Heart left ventricle (tissue), 16 donors: ENCODE measurements around the gene PILRA. TPM values are rescaled to one million over a fixed set of nuclear protein-coding genes. Genes with fewer than 3 reads are reported as not detected.
A peak's percentile ranks its signal among the peaks of the same experiment; 100 is the strongest.
"Not testable (repeated sequence)": the region's sequence is repeated elsewhere in the genome, so short reads cannot be mapped to it uniquely, and the experiment has no call there.

Experiments used
- ATAC-seq, 4 donors: fragments of 200-7000 bp; cut with Tn5 transposase; one replicate each; pipeline ENCODE4 v1.9.1; 2020 to 2022; ENCODE audit warnings: moderate library complexity in 4 of 4, mild to moderate bottlenecking in 3 of 4, moderate number of reproducible peaks in 1 of 4
- DNase-seq, 5 donors: peaks; one replicate each; pipeline ENCODE4 v3.0.0-alpha.2; 2020
- H3K27ac ChIP-seq, 12 donors: fragments of 200-600 bp; sonication (generic) in 4 of 12; one replicate each; pipeline versions ENCODE4 v1.5.0 to v1.8.0; 2016 to 2022; ENCODE audit warnings: mild to moderate bottlenecking in 2 of 12
- H3K27me3 ChIP-seq, 9 donors: fragments of 200-600 bp; sonication (generic) in 2 of 9; one replicate each; pipeline versions ENCODE4 v1.5.1 to v1.8.0; 2016 to 2022; ENCODE audit warnings: mild to moderate bottlenecking in 3 of 9
- H3K36me3 ChIP-seq, 9 donors: fragments of 200-600 bp; sonication (generic) in 2 of 9; one replicate each; pipeline versions ENCODE4 v1.5.0 to v1.8.0; 2018 to 2022; ENCODE audit warnings: mild to moderate bottlenecking in 2 of 9
- H3K4me1 ChIP-seq, 12 donors: fragments of 200-600 bp; sonication (generic) in 4 of 12; one replicate each; pipeline versions ENCODE4 v1.5.0 to v1.8.0; 2016 to 2022; ENCODE audit warnings: mild to moderate bottlenecking in 3 of 12
- H3K4me3 ChIP-seq, 12 donors: fragments of 200-600 bp; sonication (generic) in 4 of 12; one replicate each; pipeline versions ENCODE4 v1.5.0 to v1.8.0; 2017 to 2022; ENCODE audit warnings: mild to moderate bottlenecking in 9 of 12, moderate library complexity in 4 of 12
- H3K9me3 ChIP-seq, 12 donors: fragments of 200-600 bp; sonication (generic) in 4 of 12; one replicate each; pipeline versions ENCODE4 v1.5.0 to v1.8.0; 2016 to 2022; ENCODE audit warnings: mild to moderate bottlenecking in 1 of 12
- CTCF ChIP-seq, 12 donors: fragments of 200-600 bp; sonication (generic) in 4 of 12; IDR thresholded peaks; one replicate each; pipeline versions ENCODE4 v1.5.0 to v1.8.0; 2018 to 2022; ENCODE audit warnings: antibody characterized with exemption in 12 of 12, mild to moderate bottlenecking in 5 of 12
- POLR2A ChIP-seq, 2 donors: fragments of 450-650 bp; IDR thresholded peaks; one replicate each; pipeline ENCODE4 v1.6.1; 2017; ENCODE audit warnings: antibody characterized with exemption in 2 of 2, mild to moderate bottlenecking in 2 of 2, moderate library complexity in 2 of 2
- WGBS, 4 donors: extraction: QIAGEN DNeasy Blood & Tissue Kit in 2 of 4; methylation state at CpG; one replicate each; pipeline versions ENCODE4 v1.1.5 to v1.1.7; 2013 to 2018; 5-methylcytosine and 5-hydroxymethylcytosine counted together
- intact Hi-C, 10 donors: fragments of 100-400 bp; cut with DNase I; formaldehyde crosslinking; loops; one replicate each; pipeline versions ENCODE4 v1.11.1 to v1.14.2; 2022
- polyA plus RNA-seq, 2 donors: library from polyadenylated mRNA; stranded (reverse); fragments of 200-250 nt; gene quantifications; one replicate each; pipeline ENCODE4 v1.2.3, GENCODE V29; 2013
- total RNA-seq, 9 donors: library from RNA; depleted of rRNA in 2 of 9; stranded (reverse); fragments of >200 nt in 2 of 9; fragmentation: NEBNext Ultra II Directional in 3 of 9; extraction: Animal tissue kit (Norgen Biotek cat#: 25700) in 3 of 9; gene quantifications; one replicate each; pipeline versions ENCODE4 v1.1.0 to v1.2.4, GENCODE V29; 2016 to 2023
- donor health status: ischemic (EF 13 %, LVEDD 7.1; RV severe dilation, severe dysfunction).
- donor health status: healthy with polysubstance abuse.
- donor health status: DM: no; HTN: yes; CAD: no.
- donor health status: DM: no; HTN: no; CAD: no.
- donor health status: ischemic (EF 25% LVEDD 6.9; RV normal size, moderate dysfunction).
- donor health status: ischemic (EF 25% LVEDD 5.7; RV mildly dilated, moderate dysfunction).
- donor health status: healthy.
- donor health status: DM: yes; HTN: yes; CAD: no.
- donor health status: ischemic (EF 35%, LVEDD 5.7; RV mildly dilated, moderate dysfunction).
- donor health status: nonischemic (EF 11% LVEDD 7.7; RV severe dilation, severe dysfunction).
- donor health status: DM: yes; HTN: yes; CAD: no.
- donor health status: PGD.
- donor health status: ischemic (EF 29% LVEDD 5.4; RV normal size, mild dysfunction).
- donor health status: nonischemic (EF 23%, LVEDD 6.1; RV moderate dilation, normal function).

The PILRA gene
- total and polyA plus RNA-seq, 11 donors: 0.69 to 30.5 (median 3.4) TPM

- Histone ChIP-seq H3K9me3 (no peaks in the 10 kb centered on the region), H3K27me3 (no peaks in the 10 kb centered on the region), H3K4me3 (no peak overlapping the region), H3K27ac (peak overlapping the region in 6 of 12 donors; percentile 7 to 51 (median 32)), H3K36me3 (peaks cover 0 to 79% (median 43%) of the 10 kb centered on the region in 9 donors), H3K4me1 (peaks cover 0 to 23% (median 13%) of the 10 kb centered on the region in 12 donors)
- DNase-seq (peak in 1 of 5 donors; percentile 41), ATAC-seq (peak in 3 of 4 donors; percentile 45 to 68 (median 57))
- intact Hi-C loops: loop anchor here in 2 of 10 donors (10.0 kb wide), 3 partner anchors 128 to 208 kb away; partner anchors contain the start of genes LAMTOR4 (in 1 of the 2) and PVRIG (in 1 of the 2)
- 40 to 56% (median 48%) methylated on average over 4 to 6 of the region's 6 CpGs for WGBS, 4 donors
- TF ChIP-seq POLR2A (IDR thresholded peaks at IDR 0.05): no peak
- no peak for TF ChIP-seq CTCF (IDR thresholded peaks at IDR 0.05)
Observed at GRCh38 chr7:100342765-100343164, 30.5 kb upstream of the PILRA start.

GRCh38 chr7:100344124-100344559 lies 29.1 kb upstream of the PILRA start:
- TF ChIP-seq CTCF (IDR thresholded peaks at IDR 0.05): peak in 3 of 12 donors; percentile 14 to 31 (median 29)
- H3K27me3 ChIP-seq, H3K4me3 ChIP-seq, ATAC-seq, DNase-seq, H3K9me3 ChIP-seq: not testable (repeated sequence)
- WGBS, 4 donors: 85 to 93% (median 89%) methylated on average over 3 of the region's 4 CpGs
- intact Hi-C loops: loop anchor here in 3 of 10 donors (2.0 to 10.0 kb wide), 4 partner anchors 129 to 211 kb away; partner anchors contain the start of genes LAMTOR4 (in 1 of the 3) and PVRIG (in 1 of the 3)
- H3K36me3 ChIP-seq: peaks cover 0 to 79% (median 49%) of the 10 kb centered on the region in 9 donors
- peak overlapping the region in 4 of 12 donors; percentile 47 to 76 (median 69) for H3K27ac ChIP-seq
- H3K4me1 ChIP-seq: peaks cover 0 to 23% (median 13%) of the 10 kb centered on the region in 12 donors

- peak in 1 of 5 donors; percentile 48 for DNase-seq
- intact Hi-C loops: loop anchor here in 3 of 10 donors (2.0 to 10.0 kb wide), 4 partner anchors 130 to 212 kb away; partner anchors contain the start of genes LAMTOR4 (in 1 of the 3) and PVRIG (in 1 of the 3)
- Histone ChIP-seq H3K27ac (peak overlapping the region in 10 of 12 donors; percentile 31 to 76 (median 54)), H3K4me1 (peaks cover 0 to 23% (median 13%) of the 10 kb centered on the region in 12 donors), H3K36me3 (peaks cover 0 to 79% (median 52%) of the 10 kb centered on the region in 9 donors)
- not testable (repeated sequence) for H3K4me3 ChIP-seq, H3K27me3 ChIP-seq, H3K9me3 ChIP-seq
- TF ChIP-seq CTCF (IDR thresholded peaks at IDR 0.05): peak; percentile 1 to 52 (median 34)
- 51 to 64% (median 57%) methylated on average over 9 to 10 of the region's 13 CpGs for WGBS, 4 donors
- ATAC-seq: peak; percentile 45 to 87 (median 84)
Observed at GRCh38 chr7:100344560-100345287, 28.6 kb upstream of the PILRA start.

DNA sequence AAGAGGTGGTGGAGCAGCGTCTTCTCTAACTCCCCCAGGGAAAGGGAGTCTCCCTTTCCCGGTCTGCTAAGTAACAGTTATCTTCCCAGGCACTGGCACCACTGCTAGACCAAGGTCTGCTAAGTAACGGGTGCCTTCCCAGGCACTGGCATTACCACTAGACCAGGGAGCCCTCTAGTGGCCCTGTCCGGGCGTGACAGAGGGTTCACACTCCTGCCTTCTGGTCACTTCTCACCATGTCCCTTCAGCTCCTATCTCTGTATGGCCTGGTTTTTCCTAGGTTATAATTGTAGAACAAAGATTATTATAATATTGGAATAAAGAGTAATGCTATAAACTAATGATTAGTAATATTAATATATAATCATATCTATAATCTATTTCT lies 28.0 kb upstream of the PILRA start:
- peak overlapping the region in 7 of 12 donors; percentile 31 to 76 (median 63) for H3K27ac ChIP-seq
- peaks cover 0 to 83% (median 53%) of the 10 kb centered on the region in 9 donors for H3K36me3 ChIP-seq
- H3K27me3 ChIP-seq, H3K9me3 ChIP-seq, H3K4me3 ChIP-seq: not testable (repeated sequence)
- WGBS, 4 donors: 0 to 8% (median 1%) methylated on average over 2 to 3 of the region's 5 CpGs
- peaks cover 0 to 23% (median 13%) of the 10 kb centered on the region in 12 donors for H3K4me1 ChIP-seq
- intact Hi-C loops: loop anchor here in 3 of 10 donors (2.0 to 10.0 kb wide), 4 partner anchors 130 to 212 kb away; partner anchors contain the start of genes LAMTOR4 (in 1 of the 3) and PVRIG (in 1 of the 3)
- DNase-seq (peak; percentile 73 to 87 (median 82)), ATAC-seq (peak in 3 of 4 donors; percentile 47 to 77 (median 70))
- peak; percentile 35 to 69 (median 56) for TF ChIP-seq CTCF (IDR thresholded peaks at IDR 0.05)
